ENCODE measurements around the gene TUBA4A. TPM values are rescaled to one million over a fixed set of nuclear protein-coding genes. Genes with fewer than 3 reads are reported as not detected.

The TUBA4A gene
- total RNA-seq, 1 experiment from 2014 or later = 40.8 TPM

- TF ChIP-seq ZNF317 (CRISPR knock-in tag; IDR thresholded peaks at IDR 0.05; ENCODE audit: borderline replicate concordance, low read depth) = 0 out of 2 replicates have a peak, but pooled peaks have one; percentile 28
- TF ChIP-seq E2F4 (CRISPR knock-in tag; IDR thresholded peaks at IDR 0.05; ENCODE audit: borderline replicate concordance, low read depth) = no peak
- TF ChIP-seq ZNF281 (CRISPR knock-in tag; IDR thresholded peaks at IDR 0.05) = 0 out of 2 replicates have a peak, but pooled peaks have one; percentile 41
- TF ChIP-seq TP53 (CRISPR knock-in tag; IDR thresholded peaks at IDR 0.05) = peak; percentile 91
- no peak for TF ChIP-seq ATF2 (CRISPR knock-in tag; IDR thresholded peaks at IDR 0.05; ENCODE audit: borderline replicate concordance, low read depth)
- TF ChIP-seq FOXJ3 (CRISPR knock-in tag; IDR thresholded peaks at IDR 0.05; ENCODE audit: borderline replicate concordance) = no peak
- peak; percentile 16; the same call in 1 of the 2 replicates for TF ChIP-seq USF2 (CRISPR knock-in tag; IDR thresholded peaks at IDR 0.05)
These were observed 8.4 kb downstream of the TUBA4A start, which contains the start of the genes GLB1L and STK16 (continued) for GRCh38 chr2:219245148-219245898.

GRCh38 chr2:219244789-219245147, 8.9 kb downstream of the TUBA4A start:
- H3K36me3 Mint-ChIP-seq = 0 out of 2 replicates have a peak, but pooled peaks cover 6% of the 10 kb centered on the region
- DNase-seq (ENCODE audit: low spot score) (no peak), ATAC-seq (no peak)
- POLR2A ChIA-PET = interaction anchor here (0.9 to 1.8 kb wide), 9 partner anchors 9 to 143 kb away, joined by 3 to 14 read pairs (median 6); partner anchors contain the start of genes ABCB6, ANKZF1, ATG9A and DNAJB2
- no peaks in the 10 kb centered on the region for H3K9me3 Mint-ChIP-seq
- H3K4me3 Mint-ChIP-seq = peak overlapping the region; percentile 93
- H3K27ac Mint-ChIP-seq = peak overlapping the region; percentile 70; the same call in 1 of the 2 replicates
- H3K27me3 Mint-ChIP-seq (ENCODE audit: low read depth) = no peaks in the 10 kb centered on the region
- CTCF ChIA-PET = interaction anchor here (0.6 to 1.7 kb wide), 16 partner anchors 10 to 285 kb away, joined by 3 to 20 read pairs (median 4); partner anchors contain the start of genes CNPPD1, DNAJB2 and ZFAND2B
- peaks cover 22% of the 10 kb centered on the region for H3K4me1 Mint-ChIP-seq
- TF ChIP-seq NR3C1 (CRISPR knock-in tag; conservative IDR thresholded peaks at IDR 0.05; ENCODE audit: low read depth) (no peak), ZNF138 (CRISPR knock-in tag; conservative IDR thresholded peaks at IDR 0.05) (no peak), CREM (CRISPR knock-in tag; IDR thresholded peaks at IDR 0.05) (no peak), ZNF121 (CRISPR knock-in tag; IDR thresholded peaks at IDR 0.05) (no peak), NR1H2 (CRISPR knock-in tag; IDR thresholded peaks at IDR 0.05) (no peak), ZNF532 (CRISPR knock-in tag; IDR thresholded peaks at IDR 0.05; ENCODE audit: borderline replicate concordance) (no peak), RELA (CRISPR knock-in tag; IDR thresholded peaks at IDR 0.05; ENCODE audit: borderline replicate concordance) (no peak), TEAD4 (CRISPR knock-in tag; IDR thresholded peaks at IDR 0.05) (no peak), CBFB (CRISPR knock-in tag; IDR thresholded peaks at IDR 0.05; ENCODE audit: low read depth) (no peak), FOXP4 (CRISPR knock-in tag; IDR thresholded peaks at IDR 0.05) (no peak), ZNF263 (CRISPR knock-in tag; IDR thresholded peaks at IDR 0.05; ENCODE audit: low read depth) (no peak)

Data from WTC11 (cell line).